SK-N-SH treated with all-trans-retinoic acid at 6 μM for 48 hours (cell line): Measurements from ENCODE around the gene CTNNA3.

Experiments used
- ARNTL ChIP-seq: fragments of 450-650 bp; formaldehyde crosslinking; IDR thresholded peaks from 2 replicates; pipeline ENCODE4 v1.5.0; 2020; ENCODE audit warnings: low read depth, mild to moderate bottlenecking, moderate library complexity, borderline replicate concordance
- CSDC2 ChIP-seq: fragments of 250-450 bp; sonication (Bioruptor Pico); IDR thresholded peaks from 2 replicates; pipeline ENCODE4 v1.5.0; 2020; ENCODE audit warnings: mild to moderate bottlenecking, moderate library complexity
- TCF4 ChIP-seq: fragments of 250-450 bp; sonication (Bioruptor Pico); IDR thresholded peaks from 2 replicates; pipeline ENCODE4 v1.8.0; 2021; ENCODE audit warnings: mild to moderate bottlenecking, moderate library complexity, borderline replicate concordance
- ZFP30 ChIP-seq: fragments of 450-650 bp; formaldehyde crosslinking; IDR thresholded peaks from 2 replicates; pipeline ENCODE4 v1.5.0; 2022; ENCODE audit warnings: mild to moderate bottlenecking, moderate library complexity
- ZNF70 ChIP-seq: fragments of 450-650 bp; formaldehyde crosslinking; IDR thresholded peaks from 2 replicates; pipeline ENCODE4 v1.5.0; 2020; ENCODE audit warnings: mild to moderate bottlenecking, moderate library complexity
- TF ChIP-seq, protein P1 (sequence below): fragments of 250-450 bp; sonication (Bioruptor Pico); IDR thresholded peaks from 2 replicates; pipeline ENCODE4 v1.5.1; 2020; ENCODE audit warnings: low read depth, mild to moderate bottlenecking, moderate library complexity
- TF ChIP-seq, protein P2 (sequence below): fragments of 250-450 bp; sonication (Bioruptor Pico); IDR thresholded peaks from 2 replicates; pipeline ENCODE4 v1.8.0; 2020; ENCODE audit warnings: mild to moderate bottlenecking, moderate library complexity, borderline replicate concordance

DNA sequence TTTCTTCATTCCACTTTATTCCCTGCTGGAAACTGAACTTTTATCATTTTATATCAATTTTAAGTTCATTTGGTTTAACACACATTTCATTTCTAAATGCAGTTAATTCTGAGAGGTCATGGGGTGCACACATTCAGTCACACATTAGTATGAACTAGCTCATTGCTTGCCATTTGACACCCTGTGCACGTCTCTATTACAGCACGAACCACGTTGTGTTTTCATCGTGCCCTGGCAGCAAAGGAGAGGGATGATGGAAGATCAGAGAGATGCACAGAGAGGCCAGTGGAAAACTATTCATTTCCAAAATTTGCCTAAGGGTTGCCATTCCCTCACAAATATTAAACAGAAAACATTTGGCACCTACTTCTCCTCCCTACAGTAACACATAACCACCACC, 45.4 kb downstream of the CTNNA3 start:
- TF ChIP-seq, protein P1, sequence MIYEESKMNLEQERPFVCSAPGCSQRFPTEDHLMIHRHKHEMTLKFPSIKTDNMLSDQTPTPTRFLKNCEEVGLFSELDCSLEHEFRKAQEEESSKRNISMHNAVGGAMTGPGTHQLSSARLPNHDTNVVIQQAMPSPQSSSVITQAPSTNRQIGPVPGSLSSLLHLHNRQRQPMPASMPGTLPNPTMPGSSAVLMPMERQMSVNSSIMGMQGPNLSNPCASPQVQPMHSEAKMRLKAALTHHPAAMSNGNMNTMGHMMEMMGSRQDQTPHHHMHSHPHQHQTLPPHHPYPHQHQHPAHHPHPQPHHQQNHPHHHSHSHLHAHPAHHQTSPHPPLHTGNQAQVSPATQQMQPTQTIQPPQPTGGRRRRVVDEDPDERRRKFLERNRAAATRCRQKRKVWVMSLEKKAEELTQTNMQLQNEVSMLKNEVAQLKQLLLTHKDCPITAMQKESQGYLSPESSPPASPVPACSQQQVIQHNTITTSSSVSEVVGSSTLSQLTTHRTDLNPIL: no peak
- TF ChIP-seq ZNF70 (CRISPR knock-in tag) (no peak), CSDC2 (no peak), ARNTL (CRISPR knock-in tag) (no peak), ZFP30 (CRISPR knock-in tag) (no peak), TCF4 (CRISPR knock-in tag) (no peak)
- TF ChIP-seq, protein P2, sequence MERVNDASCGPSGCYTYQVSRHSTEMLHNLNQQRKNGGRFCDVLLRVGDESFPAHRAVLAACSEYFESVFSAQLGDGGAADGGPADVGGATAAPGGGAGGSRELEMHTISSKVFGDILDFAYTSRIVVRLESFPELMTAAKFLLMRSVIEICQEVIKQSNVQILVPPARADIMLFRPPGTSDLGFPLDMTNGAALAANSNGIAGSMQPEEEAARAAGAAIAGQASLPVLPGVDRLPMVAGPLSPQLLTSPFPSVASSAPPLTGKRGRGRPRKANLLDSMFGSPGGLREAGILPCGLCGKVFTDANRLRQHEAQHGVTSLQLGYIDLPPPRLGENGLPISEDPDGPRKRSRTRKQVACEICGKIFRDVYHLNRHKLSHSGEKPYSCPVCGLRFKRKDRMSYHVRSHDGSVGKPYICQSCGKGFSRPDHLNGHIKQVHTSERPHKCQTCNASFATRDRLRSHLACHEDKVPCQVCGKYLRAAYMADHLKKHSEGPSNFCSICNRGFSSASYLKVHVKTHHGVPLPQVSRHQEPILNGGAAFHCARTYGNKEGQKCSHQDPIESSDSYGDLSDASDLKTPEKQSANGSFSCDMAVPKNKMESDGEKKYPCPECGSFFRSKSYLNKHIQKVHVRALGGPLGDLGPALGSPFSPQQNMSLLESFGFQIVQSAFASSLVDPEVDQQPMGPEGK (CRISPR knock-in tag): no peak
